Endothelial cell of umbilical vein (primary cell): ENCODE results near the gene NELFCD. TPM values are rescaled to one million over a fixed set of nuclear protein-coding genes. Genes with fewer than 3 reads are reported as not detected.

ENCODE experiments used
- BruUV-seq: library from RNA; stranded (reverse); fragments of 400-500 nt; replicated peaks from 2 replicates; lab custom pipeline; 2021; lab: Mats Ljungman, UMichigan
- CTCF ChIA-PET: fragments of 300-600, 350-600 bp; sonication (Branson Sonifier 250); formaldehyde crosslinking; loops from one replicate; lab custom pipeline; 2021; ENCODE audit warnings: antibody characterized with exemption, inconsistent platforms; lab: Charles Lee
- POLR2A ChIA-PET: fragments of 300-600, 350-600 bp; sonication (Branson Sonifier 250); formaldehyde crosslinking; loops from one replicate; lab custom pipeline; 2021; ENCODE audit warnings: antibody characterized with exemption, inconsistent platforms; lab: Charles Lee
- DNase-seq: peaks from one replicate; pipeline ENCODE4 v3.0.0-alpha.2; 2011; ENCODE audit warnings: low read depth, low spot score
- FAIRE-seq: peaks from 2 replicates; lab custom pipeline; 2011; peaks lifted over from hg19 to GRCh38; lab: Jason Lieb, UNC
- H2AFZ ChIP-seq: 2 replicates; pipeline ENCODE4 v1.6.0; 2012; ENCODE audit warnings: low read depth, low read length, control low read depth, inconsistent platforms
- H3K27ac ChIP-seq: 2 replicates; pipeline ENCODE4 v1.5.1; 2011; ENCODE audit warnings: low read depth, mild to moderate bottlenecking, control low read depth, low read length, moderate library complexity; ENCODE audit not compliant: insufficient read depth
- H3K27me3 ChIP-seq, 2 experiments: 2 replicates each; pipeline versions ENCODE4 v1.6.0 to v1.6.1; 2011; ENCODE audit warnings: low read length in 2 of 2, mixed read lengths in 1 of 2; ENCODE audit not compliant: control insufficient read depth in 2 of 2, insufficient read depth in 2 of 2
- H3K36me3 ChIP-seq, 2 experiments: 2 replicates in 1 of 2; 3 replicates in 1 of 2; pipeline ENCODE4 v1.5.1; 2011; ENCODE audit warnings: low read length in 2 of 2, mild to moderate bottlenecking in 1 of 2, moderate library complexity in 1 of 2; ENCODE audit not compliant: control insufficient read depth in 2 of 2, insufficient read depth in 2 of 2; ENCODE audit errors: extremely low read depth in 1 of 2
- H3K4me1 ChIP-seq: 3 replicates; pipeline ENCODE4 v1.5.1; 2011; ENCODE audit warnings: mild to moderate bottlenecking, low read length; ENCODE audit not compliant: control insufficient read depth, insufficient read depth; ENCODE audit errors: extremely low read depth
- H3K4me2 ChIP-seq: 2 replicates; pipeline ENCODE4 v1.6.1; 2011; ENCODE audit warnings: low read length, control low read depth, mixed read lengths; ENCODE audit not compliant: insufficient read depth
- H3K4me3 ChIP-seq, 3 experiments: fragments of 200-600 bp in 1 of 3; sonication (generic), shearing (Covaris generic) in 1 of 3; replicated peaks in 1 of 3; 2 replicates each; pipeline ENCODE4 v1.5.1; 2011 to 2016; ENCODE audit warnings: control low read depth in 3 of 3, low read length in 3 of 3, mild to moderate bottlenecking in 2 of 3, inconsistent platforms in 1 of 3, low read depth in 1 of 3, moderate library complexity in 1 of 3; ENCODE audit not compliant: insufficient read depth in 1 of 3
- H3K79me2 ChIP-seq: 2 replicates; pipeline ENCODE4 v1.6.0; 2012; ENCODE audit warnings: low read length, inconsistent platforms; ENCODE audit not compliant: control insufficient read depth, insufficient read depth
- H3K9ac ChIP-seq: replicated peaks from 2 replicates; pipeline ENCODE3; 2011; ENCODE audit warnings: low read length, control low read depth; ENCODE audit not compliant: insufficient read depth; ENCODE audit errors: extremely low read depth
- H3K9me1 ChIP-seq: replicated peaks from 3 replicates; pipeline ENCODE4 v1.6.0; 2011; ENCODE audit warnings: mild to moderate bottlenecking, low read length; ENCODE audit not compliant: control insufficient read depth, insufficient read depth; ENCODE audit errors: extremely low read depth
- H3K9me3 ChIP-seq: replicated peaks from 2 replicates; pipeline ENCODE4 v1.5.1; 2012; ENCODE audit warnings: low read length, inconsistent platforms; ENCODE audit not compliant: control insufficient read depth, insufficient read depth
- H4K20me1 ChIP-seq: replicated peaks from 2 replicates; pipeline ENCODE3; 2011; ENCODE audit warnings: mild to moderate bottlenecking, low read length; ENCODE audit not compliant: control insufficient read depth, insufficient read depth; ENCODE audit errors: extremely low read depth
- EZH2 ChIP-seq: IDR thresholded peaks from 2 replicates; pipeline ENCODE4 v1.6.1; 2012; ENCODE audit warnings: borderline replicate concordance, low read depth, mild to moderate bottlenecking, moderate library complexity, low read length, inconsistent platforms; ENCODE audit not compliant: severe bottlenecking
- FOS ChIP-seq: IDR thresholded peaks from 2 replicates; pipeline ENCODE4 v1.6.1; 2011; ENCODE audit warnings: mild to moderate bottlenecking, low read length, moderate library complexity, borderline replicate concordance; ENCODE audit not compliant: insufficient read depth
- GATA2 ChIP-seq: IDR thresholded peaks from 2 replicates; pipeline ENCODE4 v1.7.0; 2011; ENCODE audit warnings: low read depth, mild to moderate bottlenecking, moderate library complexity, mixed read lengths, low read length; ENCODE audit not compliant: insufficient read length, insufficient read depth
- JUN ChIP-seq: IDR thresholded peaks from 2 replicates; pipeline ENCODE4 v1.6.1; 2011; ENCODE audit warnings: borderline replicate concordance, low read depth; ENCODE audit not compliant: insufficient read length, insufficient read depth
- MYC ChIP-seq: IDR thresholded peaks from one replicate; pipeline ENCODE4 v1.6.1; 2011; ENCODE audit warnings: mild to moderate bottlenecking, low read depth, low read length
- POLR2A ChIP-seq: IDR thresholded peaks from 2 replicates; pipeline ENCODE4 v1.6.1; 2012; ENCODE audit warnings: low read depth, mild to moderate bottlenecking, control low read depth, low read length
- POLR2AphosphoS5 ChIP-seq: IDR thresholded peaks from 2 replicates; pipeline ENCODE4 v1.6.1; 2012; ENCODE audit warnings: low read depth, mild to moderate bottlenecking, control low read depth, low read length, moderate library complexity; ENCODE audit not compliant: insufficient read depth
- dilution Hi-C: fragments of 300-500 bp; cut with MboI; formaldehyde crosslinking; loops from one replicate; pipeline ENCODE4 v1.15.0; 2019; ENCODE audit warnings: low sequenced_read_pairs; ENCODE audit not compliant: extremely low pct_ligation_motif_present
- intact Hi-C: fragments of 100-400 bp; cut with micrococcal nuclease; formaldehyde crosslinking; loops from one replicate; pipeline ENCODE4 v1.10.0; 2022
- polyA plus RNA-seq, 4 experiments: library from polyadenylated mRNA; depleted of rRNA in 3 of 4; stranded (reverse) in 3 of 4; unstranded in 1 of 4; fragments of >200 nt; gene quantifications; 2 replicates each; pipeline versions ENCODE4 v1.2.1 to v1.2.3, GENCODE V29; 2011 to 2012; ENCODE audit warnings: missing spikeins in 1 of 4
- total RNA-seq: library from RNA; stranded (reverse); gene quantifications from 2 replicates; pipeline ENCODE4 v1.2.3, GENCODE V29; 2021
- TF ChIP-seq, protein P1 (sequence below), 2 donors: IDR thresholded peaks; 1 replicate in 1 of 2; 2 replicates in 1 of 2; pipeline ENCODE4 v1.5.1; 2011; ENCODE audit warnings: low read length in 2 of 2, mild to moderate bottlenecking in 2 of 2, moderate library complexity in 2 of 2, control low read depth in 1 of 2, inconsistent platforms in 1 of 2, low read depth in 1 of 2; ENCODE audit not compliant: insufficient read depth in 1 of 2; ENCODE audit errors: extremely low read depth in 1 of 2

Gene NELFCD
- total and polyA plus RNA-seq, 2 donors (not counting 3 experiments of a cell fraction or from before 2014, with no cell fraction given) = 90.1 to 92.5 TPM

DNA sequence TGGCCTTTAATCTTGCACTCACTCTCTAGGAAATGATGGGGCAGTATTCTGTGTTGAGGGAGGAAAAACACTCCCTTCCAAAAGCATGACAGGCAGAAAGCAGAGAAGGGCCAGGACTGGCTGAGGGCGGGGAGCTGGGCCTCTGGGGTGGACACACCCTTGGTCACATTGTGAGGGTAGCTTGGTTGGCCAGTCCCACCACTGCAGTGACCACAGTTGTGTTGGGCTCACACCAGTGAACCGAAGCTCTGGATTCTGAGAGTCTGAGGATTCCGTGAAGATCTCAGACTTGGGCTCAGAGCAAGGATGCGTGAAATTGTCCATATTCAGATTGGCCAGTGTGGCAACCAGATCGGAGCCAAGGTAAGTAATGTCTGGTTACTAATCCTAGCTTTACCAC, 38.2 kb downstream of the NELFCD start, which contains the start of gene TUBB1:
TUBB1 (plus strand) TSS at position 213 of the 400 bp plus-strand sequence; CDS start at position 307, 94 bp downstream.
- DNase-seq (no peak), FAIRE-seq (no peak)
- H3K79me2 ChIP-seq = peaks cover 4% of the 10 kb centered on the region
- H4K20me1 ChIP-seq = no peaks in the 10 kb centered on the region
- H3K9me3 ChIP-seq = no peaks in the 10 kb centered on the region
- no peak within 1 kb of the TSS for H3K4me2 ChIP-seq
- ChIA-PET POLR2A (no interaction called here), CTCF (interaction anchor here (1.2 kb wide), 1 partner anchor 9 kb away, joined by 5 read pairs; no protein-coding TSS in a partner anchor)
- no peak within 1 kb of the TSS for H3K4me3 ChIP-seq
- BruUV-seq = no TSS peak
- no peak within 1 kb of the TSS for H3K27ac ChIP-seq
- peaks cover 7% of the 10 kb centered on the region for H3K4me1 ChIP-seq
- dilution Hi-C loops (no loop called here), intact Hi-C loops (loop anchor here (10.0 kb wide), 2 partner anchors 364 to 926 kb away; partner anchors contain the start of genes FAM217B, PPP1R3D and STX16)
- no peak within 1 kb of the TSS for H3K9ac ChIP-seq
- no peaks in the 10 kb centered on the region for H3K27me3 ChIP-seq
- peaks cover 4 to 11% of the 10 kb centered on the region in 2 experiments for H3K36me3 ChIP-seq
- TF ChIP-seq MYC = no peak
- TF ChIP-seq, protein P1, sequence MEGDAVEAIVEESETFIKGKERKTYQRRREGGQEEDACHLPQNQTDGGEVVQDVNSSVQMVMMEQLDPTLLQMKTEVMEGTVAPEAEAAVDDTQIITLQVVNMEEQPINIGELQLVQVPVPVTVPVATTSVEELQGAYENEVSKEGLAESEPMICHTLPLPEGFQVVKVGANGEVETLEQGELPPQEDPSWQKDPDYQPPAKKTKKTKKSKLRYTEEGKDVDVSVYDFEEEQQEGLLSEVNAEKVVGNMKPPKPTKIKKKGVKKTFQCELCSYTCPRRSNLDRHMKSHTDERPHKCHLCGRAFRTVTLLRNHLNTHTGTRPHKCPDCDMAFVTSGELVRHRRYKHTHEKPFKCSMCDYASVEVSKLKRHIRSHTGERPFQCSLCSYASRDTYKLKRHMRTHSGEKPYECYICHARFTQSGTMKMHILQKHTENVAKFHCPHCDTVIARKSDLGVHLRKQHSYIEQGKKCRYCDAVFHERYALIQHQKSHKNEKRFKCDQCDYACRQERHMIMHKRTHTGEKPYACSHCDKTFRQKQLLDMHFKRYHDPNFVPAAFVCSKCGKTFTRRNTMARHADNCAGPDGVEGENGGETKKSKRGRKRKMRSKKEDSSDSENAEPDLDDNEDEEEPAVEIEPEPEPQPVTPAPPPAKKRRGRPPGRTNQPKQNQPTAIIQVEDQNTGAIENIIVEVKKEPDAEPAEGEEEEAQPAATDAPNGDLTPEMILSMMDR (IDR thresholded peaks at IDR 0.05; ENCODE audit: extremely low read depth in 1 of 2, insufficient read depth in 1 of 2, low read depth in 1 of 2, low read length in 2 of 2) = no peak
- no peak for TF ChIP-seq GATA2
- TF ChIP-seq POLR2AphosphoS5 = no peak
- TF ChIP-seq EZH2 = no peak
- no peak for TF ChIP-seq POLR2A
- no peak for TF ChIP-seq FOS
- no peak for TF ChIP-seq JUN
- no peaks in the 10 kb centered on the region for H3K9me1 ChIP-seq
- no peak within 1 kb of the TSS for H2AFZ ChIP-seq
